ENCODE measurements around the gene SORCS2.

The SORCS2 gene

GRCh38 chr4:7666011-7666410, 473.7 kb downstream of the SORCS2 start:
- in situ Hi-C loops (cut with HindIII; ENCODE audit: low sequenced_read_pairs) = no loop called here

GRCh38 chr4:7666744-7667143, 474.4 kb downstream of the SORCS2 start:
- in situ Hi-C loops (cut with HindIII; ENCODE audit: low sequenced_read_pairs) = no loop called here

DNA sequence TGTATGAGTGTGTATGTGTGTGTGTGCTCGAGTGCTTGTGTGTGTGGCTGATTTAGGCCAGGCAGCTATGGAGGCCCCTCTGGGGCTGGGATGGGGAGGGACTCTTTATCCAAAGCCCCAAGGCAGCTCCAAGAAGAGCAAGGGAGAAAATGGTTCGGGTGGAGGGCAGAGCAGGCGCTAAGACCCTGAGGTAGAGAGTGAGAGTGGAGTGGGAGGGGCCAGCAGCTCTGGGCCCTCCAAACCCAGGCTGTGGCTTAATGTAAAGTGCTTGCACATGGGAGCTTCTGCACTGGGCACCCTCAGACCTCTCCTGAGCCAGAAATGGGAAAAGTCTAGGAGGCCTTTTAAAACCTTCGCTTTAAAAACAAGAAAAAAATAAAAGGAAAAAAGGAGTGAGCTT, 475.9 kb downstream of the SORCS2 start:
- in situ Hi-C loops (cut with HindIII; ENCODE audit: low sequenced_read_pairs) = no loop called here

GRCh38 chr4:7668826-7669225, 476.5 kb downstream of the SORCS2 start:
- in situ Hi-C loops (cut with HindIII; ENCODE audit: low sequenced_read_pairs) = no loop called here

- in situ Hi-C loops (cut with HindIII; ENCODE audit: low sequenced_read_pairs) = no loop called here
Observed at GRCh38 chr4:7672601-7673000, 480.3 kb downstream of the SORCS2 start.

DNA sequence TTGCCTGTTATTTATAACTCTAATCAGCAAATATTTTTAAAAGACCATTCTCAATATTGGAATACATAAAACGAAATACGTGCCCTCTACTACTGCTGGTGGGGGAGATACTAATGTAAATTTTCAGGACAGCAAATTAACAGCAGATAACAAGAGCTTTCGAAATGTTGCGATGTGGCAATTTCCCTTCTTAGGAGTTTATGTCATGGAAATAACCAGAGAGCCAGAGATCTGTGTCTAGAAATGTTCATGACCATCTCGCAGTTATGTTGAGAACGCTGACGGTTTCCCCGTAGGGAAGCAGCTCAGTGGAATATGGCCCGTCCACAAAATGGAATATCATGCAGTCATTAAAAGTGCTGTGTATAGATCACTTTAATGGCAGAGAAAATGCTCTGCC, 480.8 kb downstream of the SORCS2 start:
- in situ Hi-C loops (cut with HindIII; ENCODE audit: low sequenced_read_pairs) = no loop called here

DNA sequence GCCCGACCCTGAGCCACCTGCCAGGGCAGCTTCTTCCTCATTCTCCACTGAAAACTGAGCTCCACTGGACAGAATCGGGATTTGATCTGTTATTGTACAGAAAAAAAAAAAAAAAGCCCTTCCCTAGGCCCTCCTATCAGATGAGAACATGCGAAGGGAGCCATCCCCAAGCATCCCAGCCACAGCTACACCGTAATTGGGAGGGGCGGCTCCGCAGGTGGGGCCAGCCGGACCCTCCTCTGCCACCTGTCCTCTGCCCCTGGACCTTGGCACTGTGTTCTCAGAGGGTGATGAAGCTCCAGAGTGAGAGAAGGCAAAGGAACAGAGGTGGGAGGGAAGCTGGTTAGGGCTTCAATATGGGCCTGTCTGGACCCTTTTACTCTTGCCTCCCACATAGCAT, 482.4 kb downstream of the SORCS2 start:
- in situ Hi-C loops (cut with HindIII; ENCODE audit: low sequenced_read_pairs) = loop anchor here (25.0 kb wide), 2 partner anchors 113 to 162 kb away; no protein-coding TSS in a partner anchor

DNA sequence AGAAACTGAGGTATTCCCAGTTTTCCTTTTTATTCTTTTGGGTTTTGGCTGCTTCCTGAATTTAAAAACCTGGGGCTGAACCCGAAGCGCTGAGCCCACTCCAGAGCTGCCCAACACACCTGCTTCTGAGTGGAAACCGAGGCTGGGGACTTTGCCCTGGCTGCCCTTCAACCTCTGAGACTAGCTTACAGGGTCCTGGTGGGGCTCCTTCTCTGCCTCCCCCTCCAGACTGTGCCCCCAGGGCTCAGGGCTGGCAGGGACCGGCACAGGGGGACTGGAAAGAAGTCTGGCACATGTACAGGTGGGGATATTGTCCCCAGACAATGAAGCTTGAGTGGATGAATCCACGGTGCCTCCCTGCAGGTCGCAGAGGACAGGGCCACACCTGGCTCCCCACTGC, 482.8 kb downstream of the SORCS2 start:
- in situ Hi-C loops (cut with HindIII; ENCODE audit: low sequenced_read_pairs) = loop anchor here (25.0 kb wide), 2 partner anchors 112 to 163 kb away; no protein-coding TSS in a partner anchor

DNA sequence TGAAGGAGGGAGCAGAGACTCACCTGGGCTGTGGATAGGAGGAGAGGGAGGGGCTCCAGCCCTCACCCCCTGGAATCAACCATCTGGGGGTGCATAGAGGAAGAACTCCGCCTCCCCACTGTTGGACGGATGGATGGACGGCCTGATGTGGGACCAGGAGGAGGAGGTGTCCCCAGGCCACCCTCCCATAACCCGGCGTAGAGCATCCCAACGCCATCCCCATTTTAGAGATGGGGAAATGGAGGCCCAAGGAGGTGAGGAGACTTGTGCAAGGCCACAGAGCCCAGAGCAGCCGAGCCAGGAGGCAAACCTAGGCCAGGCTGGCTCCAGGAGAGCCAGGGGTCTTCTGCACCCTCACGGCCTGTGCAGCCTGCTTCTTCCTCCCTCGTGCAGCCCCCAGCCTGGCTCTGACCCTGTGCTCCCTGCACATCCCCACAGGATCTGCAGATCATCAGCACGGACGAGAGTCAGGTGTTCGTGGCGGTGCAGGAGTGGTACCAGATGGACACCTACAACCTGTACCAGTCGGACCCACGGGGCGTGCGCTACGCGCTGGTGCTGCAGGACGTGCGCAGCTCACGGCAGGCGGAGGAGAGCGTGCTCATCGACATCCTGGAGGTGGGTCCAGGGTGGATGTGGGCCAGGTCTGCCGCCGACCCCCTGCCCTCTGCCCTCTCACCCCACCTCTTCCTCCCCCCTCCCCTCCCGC, 483.4 kb downstream of the SORCS2 start:
- in situ Hi-C loops (cut with HindIII; ENCODE audit: low sequenced_read_pairs) = loop anchor here (25.0 kb wide), 2 partner anchors 112 to 163 kb away; no protein-coding TSS in a partner anchor

- in situ Hi-C loops (cut with HindIII; ENCODE audit: low sequenced_read_pairs) = loop anchor here (25.0 kb wide), 2 partner anchors 111 to 164 kb away; no protein-coding TSS in a partner anchor
Observed at GRCh38 chr4:7676398-7676922, 484.1 kb downstream of the SORCS2 start.

DNA sequence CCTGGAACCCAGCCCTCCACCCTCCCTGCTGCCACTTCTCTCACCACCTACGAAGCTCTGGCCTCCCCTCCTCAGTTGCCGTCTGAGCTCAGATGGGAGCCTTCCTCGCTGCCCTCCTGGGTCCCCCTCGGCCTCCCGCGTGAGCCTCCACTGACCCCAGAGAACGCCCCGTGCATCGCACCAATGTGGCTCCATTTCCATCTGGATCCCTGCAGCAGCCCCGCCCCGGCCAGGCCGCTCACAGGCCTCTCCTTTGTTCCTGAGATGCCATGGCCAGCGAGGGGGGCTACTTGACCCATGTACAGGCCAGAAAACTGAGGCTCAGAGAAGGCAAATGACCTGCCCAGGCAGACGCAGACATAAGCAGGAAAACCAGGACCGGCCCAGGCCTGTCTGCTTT, 484.7 kb downstream of the SORCS2 start:
- in situ Hi-C loops (cut with HindIII; ENCODE audit: low sequenced_read_pairs) = loop anchor here (25.0 kb wide), 2 partner anchors 110 to 165 kb away; no protein-coding TSS in a partner anchor

DNA sequence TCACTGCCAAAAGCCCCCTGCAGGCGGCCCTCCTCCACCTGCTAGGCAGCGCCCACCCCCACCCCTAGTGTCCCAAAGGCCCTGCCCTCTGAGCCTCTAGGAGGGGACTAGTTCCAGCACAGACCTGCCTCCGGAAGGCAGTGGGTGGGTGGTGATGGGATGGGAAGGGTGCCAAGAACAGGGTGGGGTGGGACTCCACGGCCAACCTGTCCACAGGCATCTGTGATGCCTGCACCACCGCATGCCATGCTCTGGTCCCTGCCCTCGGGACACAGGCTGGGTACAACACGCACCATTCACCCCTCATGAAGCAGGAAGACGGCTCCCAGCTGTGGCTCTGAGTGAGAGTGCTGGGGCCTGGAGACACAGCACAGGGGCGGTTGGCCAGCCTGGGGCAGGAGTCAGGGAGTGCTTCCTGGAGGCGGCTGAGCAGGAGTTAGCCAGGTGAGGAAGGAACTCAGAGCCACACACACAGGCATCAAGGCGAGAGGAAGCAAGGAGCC, 485.5 kb downstream of the SORCS2 start:
- in situ Hi-C loops (cut with HindIII; ENCODE audit: low sequenced_read_pairs) = loop anchor here (25.0 kb wide), 2 partner anchors 109 to 166 kb away; no protein-coding TSS in a partner anchor

DNA sequence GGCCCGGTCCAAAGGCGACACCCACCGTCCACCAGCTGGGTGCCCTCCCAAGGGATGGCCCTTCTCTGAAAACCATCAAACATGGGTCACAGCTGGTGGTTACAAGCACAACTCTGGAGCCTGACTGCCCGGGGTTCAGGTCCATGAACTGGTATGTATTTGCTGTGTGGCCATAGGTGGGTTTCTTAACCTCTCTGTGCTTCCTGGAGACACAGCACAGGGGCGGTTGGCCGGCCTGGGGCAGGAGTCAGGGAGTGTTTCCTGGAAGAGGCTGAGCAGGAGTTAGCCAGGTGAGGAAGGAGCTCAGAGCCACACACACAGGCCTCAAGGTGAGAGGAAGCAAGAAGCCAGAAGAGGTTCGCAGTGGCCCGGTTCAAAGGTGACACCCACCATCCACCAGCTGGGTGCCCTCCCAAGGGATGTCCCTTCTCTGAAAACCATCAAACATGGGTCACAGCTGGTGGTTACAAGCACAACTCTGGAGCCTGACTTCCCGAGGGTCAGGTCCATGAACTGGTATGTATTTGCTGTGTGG, 486.0 kb downstream of the SORCS2 start:
- in situ Hi-C loops (cut with HindIII; ENCODE audit: low sequenced_read_pairs) = loop anchor here (25.0 kb wide), 2 partner anchors 109 to 166 kb away; no protein-coding TSS in a partner anchor

- in situ Hi-C loops (cut with HindIII; ENCODE audit: low sequenced_read_pairs) = loop anchor here (25.0 kb wide), 2 partner anchors 108 to 167 kb away; no protein-coding TSS in a partner anchor
Observed at GRCh38 chr4:7679406-7680040, 487.2 kb downstream of the SORCS2 start.

DNA sequence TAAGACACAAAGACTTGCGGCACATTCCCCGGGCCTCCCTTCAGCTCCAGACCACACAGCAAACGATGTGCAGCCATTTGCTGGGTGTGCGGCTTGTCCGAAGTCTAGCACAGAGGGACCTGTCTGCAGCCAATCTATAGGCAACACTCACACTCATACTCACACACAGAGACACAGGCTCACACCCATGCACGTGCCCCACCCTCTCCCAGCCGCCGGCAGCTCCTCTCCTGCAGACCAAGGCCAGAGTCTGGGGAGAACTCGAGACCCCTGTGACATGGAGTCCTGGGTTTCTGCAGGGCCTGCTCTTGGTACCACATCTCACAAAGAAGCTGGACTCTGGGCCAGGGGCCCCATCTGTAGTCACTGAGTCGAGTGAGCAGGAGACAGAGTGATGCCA, 487.8 kb downstream of the SORCS2 start:
- in situ Hi-C loops (cut with HindIII; ENCODE audit: low sequenced_read_pairs) = loop anchor here (25.0 kb wide), 2 partner anchors 107 to 168 kb away; no protein-coding TSS in a partner anchor

- in situ Hi-C loops (cut with HindIII; ENCODE audit: low sequenced_read_pairs) = loop anchor here (25.0 kb wide), 2 partner anchors 107 to 168 kb away; no protein-coding TSS in a partner anchor
Observed at GRCh38 chr4:7680731-7681130, 488.4 kb downstream of the SORCS2 start.

DNA sequence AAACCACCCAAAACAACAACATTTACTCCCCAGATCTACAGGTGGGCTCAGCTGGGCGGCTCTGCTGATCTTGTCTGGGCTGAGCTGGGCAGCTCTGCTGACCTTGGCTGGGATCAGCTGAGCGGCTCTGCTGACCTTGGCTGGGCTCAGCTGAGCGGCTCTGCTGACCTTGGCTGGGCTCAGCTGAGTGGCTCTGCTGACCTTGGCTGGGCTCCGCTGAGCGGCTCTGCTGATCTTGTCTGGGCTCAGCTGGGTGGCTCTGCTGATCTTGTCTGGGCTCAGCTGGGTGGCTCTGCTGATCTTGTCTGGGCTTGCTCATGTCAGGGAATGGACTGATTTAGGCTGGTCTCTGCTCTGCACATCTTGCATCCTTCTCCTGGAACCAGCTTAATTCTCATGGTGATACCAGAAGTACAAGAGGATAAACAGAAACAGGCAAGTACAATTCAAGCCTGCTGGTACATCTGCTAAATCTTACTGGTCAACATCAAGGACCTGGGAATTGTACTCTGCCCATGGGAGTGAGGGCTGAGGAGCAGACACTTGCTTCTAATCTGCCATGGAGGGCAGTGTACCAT, 490.9 kb downstream of the SORCS2 start:
- in situ Hi-C loops (cut with HindIII; ENCODE audit: low sequenced_read_pairs) = loop anchor here (25.0 kb wide), 2 partner anchors 104 to 171 kb away; no protein-coding TSS in a partner anchor

DNA sequence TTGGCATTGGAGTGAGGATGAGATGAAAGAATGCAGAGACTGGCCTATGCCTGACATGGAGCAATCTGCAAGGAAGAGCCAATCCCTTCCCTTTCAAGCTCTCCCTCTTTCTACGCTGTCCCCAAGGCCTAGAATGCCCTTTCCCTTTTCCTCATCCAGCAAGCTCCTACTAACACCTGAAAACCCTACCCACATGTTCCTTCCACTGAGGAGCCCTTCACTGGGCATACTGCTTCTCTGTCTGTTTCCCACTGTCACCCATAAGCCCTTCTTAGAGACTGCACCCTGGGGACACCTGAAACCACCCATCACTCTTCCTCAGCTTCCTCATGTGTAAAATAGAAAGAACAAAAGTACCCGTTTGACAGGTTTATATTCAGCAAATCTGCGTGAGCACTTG, 492.0 kb downstream of the SORCS2 start:
- in situ Hi-C loops (cut with HindIII; ENCODE audit: low sequenced_read_pairs) = loop anchor here (25.0 kb wide), 2 partner anchors 103 to 172 kb away; no protein-coding TSS in a partner anchor

DNA sequence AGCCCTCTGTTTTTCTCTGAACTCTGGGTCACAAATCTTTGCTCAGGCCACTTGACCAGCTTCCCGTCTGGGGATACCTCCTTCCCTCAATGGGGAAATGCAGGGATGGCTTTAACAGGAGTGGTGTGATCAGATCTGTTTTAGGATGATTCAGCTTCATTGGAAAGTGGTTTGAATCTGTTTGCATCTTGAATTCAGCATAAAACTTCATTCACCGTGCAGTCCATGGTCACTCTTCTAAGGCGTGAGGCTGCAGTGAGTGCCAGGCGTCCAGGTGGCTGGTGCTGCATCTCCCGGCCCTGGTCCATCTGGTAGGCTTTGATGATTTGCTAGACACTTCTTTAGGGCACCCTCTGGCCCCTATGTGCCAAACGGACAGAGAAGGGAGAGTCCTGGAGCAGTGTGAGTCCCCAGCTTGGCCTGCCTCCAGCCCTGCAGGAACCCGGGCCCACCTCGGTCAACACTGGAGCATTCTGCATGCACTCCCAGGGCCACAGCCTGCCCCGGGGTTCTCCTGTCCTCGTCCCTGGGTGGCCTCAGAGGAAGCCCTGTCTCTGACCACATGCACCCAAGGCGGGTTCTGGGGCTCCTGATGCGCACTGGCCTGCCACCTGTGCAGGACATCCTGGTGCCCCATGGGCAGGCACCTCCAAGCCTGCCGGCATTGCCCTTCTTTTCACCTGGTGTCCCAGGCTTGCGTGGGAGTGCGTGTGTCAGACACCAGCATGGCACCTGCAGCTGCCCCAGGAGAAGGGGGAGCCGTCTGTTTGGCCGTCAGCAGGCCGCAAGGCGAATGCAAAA, 493.9 kb downstream of the SORCS2 start:
- in situ Hi-C loops (cut with HindIII; ENCODE audit: low sequenced_read_pairs) = loop anchor here (25.0 kb wide), 2 partner anchors 101 to 174 kb away; no protein-coding TSS in a partner anchor

DNA sequence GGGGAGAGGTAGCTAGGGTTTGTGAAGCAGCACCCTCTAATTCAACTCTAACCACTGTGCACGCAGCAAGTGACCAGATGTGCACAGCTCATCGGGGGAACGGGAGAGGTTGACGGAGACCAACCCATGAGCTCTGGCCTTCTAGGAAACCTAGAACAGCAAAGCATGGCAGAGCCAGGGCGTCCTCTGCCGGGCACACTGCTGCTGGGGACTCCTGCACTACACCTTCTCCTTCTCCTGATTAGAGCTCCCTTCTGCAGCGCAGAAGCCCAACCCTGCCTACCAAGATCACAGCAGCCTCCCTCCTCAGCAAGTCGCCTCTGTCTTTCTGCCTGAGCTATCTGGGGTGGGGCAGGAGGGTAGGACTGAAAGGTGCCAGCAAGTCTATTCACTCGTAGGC, 494.7 kb downstream of the SORCS2 start:
- in situ Hi-C loops (cut with HindIII; ENCODE audit: low sequenced_read_pairs) = loop anchor here (25.0 kb wide), 2 partner anchors 100 to 175 kb away; no protein-coding TSS in a partner anchor

Measured in DLD1 (cell line).